Measurements from ENCODE around the gene PDCD4.

Gene PDCD4

GRCh38 chr10:110871298-110872084 lies at the start of gene PDCD4:
PDCD4 (plus strand) TSS chr10:110871928; CDS start chr10:110876028, 4,100 bp downstream.
- H3K27ac ChIP-seq = peak within 1 kb of the TSS; percentile 97

DNA sequence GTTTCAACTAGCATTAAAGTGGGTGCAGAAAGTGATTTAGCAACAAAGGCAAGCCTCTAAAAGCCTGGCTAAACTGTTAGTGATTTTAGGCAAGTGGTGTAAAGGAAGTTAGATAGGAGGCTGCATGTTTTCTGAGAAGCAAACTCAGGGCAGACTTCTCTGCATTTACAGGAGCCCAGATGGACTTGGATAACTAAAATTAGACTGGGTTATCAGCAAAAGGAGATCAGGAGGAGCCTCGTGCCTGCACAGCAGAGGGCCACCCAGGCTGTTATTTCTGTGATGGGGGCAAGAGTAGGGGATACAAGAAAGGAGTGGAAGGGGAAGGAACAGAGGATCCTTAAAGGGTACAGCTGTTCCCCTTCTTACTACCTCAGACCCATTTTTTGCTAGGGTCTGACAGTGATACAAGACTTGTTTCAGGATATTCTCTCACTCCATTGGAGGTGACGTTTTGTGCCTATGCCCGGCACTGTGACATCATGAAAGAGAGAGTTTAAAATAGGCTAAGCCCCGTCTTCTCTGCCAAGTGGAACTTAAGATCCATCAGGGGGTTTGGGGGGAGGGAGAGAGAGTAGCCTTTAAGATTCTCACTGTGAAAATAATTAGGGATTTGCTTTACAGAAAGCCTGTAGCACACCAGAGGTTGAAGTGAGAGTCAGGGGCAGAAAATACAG lies 49.6 kb upstream of the PDCD4 start:
- no peaks in the 10 kb centered on the region for H3K27me3 ChIP-seq (ENCODE audit: insufficient read depth, low read depth, severe bottlenecking)
- TF ChIP-seq, protein P1, sequence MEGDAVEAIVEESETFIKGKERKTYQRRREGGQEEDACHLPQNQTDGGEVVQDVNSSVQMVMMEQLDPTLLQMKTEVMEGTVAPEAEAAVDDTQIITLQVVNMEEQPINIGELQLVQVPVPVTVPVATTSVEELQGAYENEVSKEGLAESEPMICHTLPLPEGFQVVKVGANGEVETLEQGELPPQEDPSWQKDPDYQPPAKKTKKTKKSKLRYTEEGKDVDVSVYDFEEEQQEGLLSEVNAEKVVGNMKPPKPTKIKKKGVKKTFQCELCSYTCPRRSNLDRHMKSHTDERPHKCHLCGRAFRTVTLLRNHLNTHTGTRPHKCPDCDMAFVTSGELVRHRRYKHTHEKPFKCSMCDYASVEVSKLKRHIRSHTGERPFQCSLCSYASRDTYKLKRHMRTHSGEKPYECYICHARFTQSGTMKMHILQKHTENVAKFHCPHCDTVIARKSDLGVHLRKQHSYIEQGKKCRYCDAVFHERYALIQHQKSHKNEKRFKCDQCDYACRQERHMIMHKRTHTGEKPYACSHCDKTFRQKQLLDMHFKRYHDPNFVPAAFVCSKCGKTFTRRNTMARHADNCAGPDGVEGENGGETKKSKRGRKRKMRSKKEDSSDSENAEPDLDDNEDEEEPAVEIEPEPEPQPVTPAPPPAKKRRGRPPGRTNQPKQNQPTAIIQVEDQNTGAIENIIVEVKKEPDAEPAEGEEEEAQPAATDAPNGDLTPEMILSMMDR (IDR thresholded peaks at IDR 0.05; ENCODE audit: low read depth, low read length) = no peak
- H3K27ac ChIP-seq = peak overlapping the region; percentile 38
- no peaks in the 10 kb centered on the region for H3K9me3 ChIP-seq (ENCODE audit: severe bottlenecking)
- H3K36me3 ChIP-seq = no peaks in the 10 kb centered on the region
- H3K4me3 ChIP-seq (ENCODE audit: low read depth, low read length) = no peak overlapping the region
- DNase-seq = no peak

More at GRCh38 chr10:110871298-110872084, at the start of gene PDCD4:
- Histone ChIP-seq H3K36me3 (peaks cover 6% of the 10 kb centered on the region; the same call in 1 of the 2 replicates), H3K27me3 (ENCODE audit: insufficient read depth, low read depth, severe bottlenecking) (no peaks in the 10 kb centered on the region), H3K4me3 (ENCODE audit: low read depth, low read length) (peak within 1 kb of the TSS; percentile 54), H3K9me3 (ENCODE audit: severe bottlenecking) (no peaks in the 10 kb centered on the region)
- TF ChIP-seq, protein P1 (IDR thresholded peaks at IDR 0.05; ENCODE audit: low read depth, low read length) = no peak
- peak; percentile 100 for DNase-seq

- Histone ChIP-seq H3K27ac (peak overlapping the region; percentile 38; the same call in 1 of the 2 replicates), H3K36me3 (no peaks in the 10 kb centered on the region), H3K4me3 (ENCODE audit: low read depth, low read length) (no peak overlapping the region), H3K9me3 (ENCODE audit: severe bottlenecking) (no peaks in the 10 kb centered on the region), H3K27me3 (ENCODE audit: insufficient read depth, low read depth, severe bottlenecking) (no peaks in the 10 kb centered on the region)
- no peak for DNase-seq
- TF ChIP-seq, protein P1 (IDR thresholded peaks at IDR 0.05; ENCODE audit: low read depth, low read length) = no peak
Observed at GRCh38 chr10:110822712-110823311, 48.9 kb upstream of the PDCD4 start.

GRCh38 chr10:110824152-110824441 lies 47.6 kb upstream of the PDCD4 start:
- Histone ChIP-seq H3K27ac (no peak overlapping the region), H3K36me3 (no peaks in the 10 kb centered on the region)
- TF ChIP-seq, protein P1 (IDR thresholded peaks at IDR 0.05; ENCODE audit: low read depth, low read length) = no peak

DNA sequence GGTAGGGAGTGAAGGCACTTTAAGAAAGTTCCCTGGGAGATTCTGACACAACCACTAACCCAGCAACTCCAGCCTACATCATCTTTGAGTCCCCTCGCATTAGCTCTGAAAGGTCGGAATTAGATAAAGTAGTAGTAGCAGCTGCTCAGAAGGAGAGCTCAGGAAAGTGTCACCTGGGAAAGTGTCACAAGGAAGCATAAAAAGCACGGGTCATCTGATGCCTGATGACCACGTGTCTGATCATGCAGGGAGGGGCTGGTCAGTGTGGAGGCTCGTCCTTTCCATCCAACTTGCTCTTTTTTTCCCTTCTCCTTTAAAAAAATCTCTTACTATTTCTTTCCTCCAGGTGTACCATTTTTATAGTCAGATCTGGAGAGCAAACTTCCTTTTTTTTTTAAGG lies 47.1 kb upstream of the PDCD4 start:
- H3K27me3 ChIP-seq (ENCODE audit: insufficient read depth, low read depth, severe bottlenecking) = no peaks in the 10 kb centered on the region
- H3K4me3 ChIP-seq (ENCODE audit: low read depth, low read length) = no peak overlapping the region
- DNase-seq = no peak
- H3K9me3 ChIP-seq (ENCODE audit: severe bottlenecking) = no peaks in the 10 kb centered on the region
- TF ChIP-seq, protein P1 (IDR thresholded peaks at IDR 0.05; ENCODE audit: low read depth, low read length) = no peak
- H3K27ac ChIP-seq = no peak overlapping the region
- no peaks in the 10 kb centered on the region for H3K36me3 ChIP-seq

More at GRCh38 chr10:110824152-110824441, 47.6 kb upstream of the PDCD4 start:
- no peak for DNase-seq
- Histone ChIP-seq H3K4me3 (ENCODE audit: low read depth, low read length) (no peak overlapping the region), H3K27me3 (ENCODE audit: insufficient read depth, low read depth, severe bottlenecking) (no peaks in the 10 kb centered on the region), H3K9me3 (ENCODE audit: severe bottlenecking) (no peaks in the 10 kb centered on the region)
